GM18502 (cell line): ENCODE data around the gene ABCC4.

ENCODE experiments used
- ATAC-seq: cut with Tn5 transposase; IDR thresholded peaks from one replicate; pipeline ENCODE4 v1.9.1; 2021; ENCODE audit warnings: mild to moderate bottlenecking; ENCODE audit not compliant: unreplicated experiment, poor library complexity

The ABCC4 gene

DNA sequence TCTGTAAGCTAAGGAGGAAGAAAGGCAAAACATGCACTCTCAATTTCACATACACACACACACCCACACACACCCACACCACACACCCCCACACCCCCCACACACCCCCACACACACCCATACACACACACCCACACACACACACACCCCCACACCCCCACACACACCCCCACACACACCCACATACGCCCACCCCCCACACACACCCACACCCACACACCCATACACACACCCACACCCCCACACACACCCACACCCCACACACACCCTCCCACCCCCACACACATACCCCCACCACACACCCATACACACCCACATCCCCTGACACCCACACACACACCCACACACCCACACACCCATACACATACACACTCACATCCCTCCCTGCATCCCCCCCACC is 276.1 kb downstream of the ABCC4 start:
- no peak for ATAC-seq

DNA sequence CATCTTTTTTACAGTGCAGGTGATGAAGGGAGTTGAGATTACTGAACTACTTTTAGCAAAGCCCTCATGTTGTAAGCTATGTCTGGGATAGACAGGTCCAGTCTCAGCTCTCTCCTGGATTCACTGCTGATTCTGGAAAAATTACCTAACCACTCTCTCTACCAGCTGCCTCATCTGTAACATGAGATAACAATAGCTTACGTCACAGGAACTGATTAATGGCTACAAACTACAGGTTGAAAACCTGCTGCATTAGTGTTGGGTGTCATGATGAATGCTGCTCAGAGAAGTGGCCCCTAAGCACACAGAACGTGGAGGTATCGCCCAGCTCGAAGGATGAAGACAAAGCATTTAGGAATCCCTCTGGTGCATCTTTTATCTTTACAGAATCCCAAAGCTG is 277.8 kb downstream of the ABCC4 start:
- no peak for ATAC-seq

DNA sequence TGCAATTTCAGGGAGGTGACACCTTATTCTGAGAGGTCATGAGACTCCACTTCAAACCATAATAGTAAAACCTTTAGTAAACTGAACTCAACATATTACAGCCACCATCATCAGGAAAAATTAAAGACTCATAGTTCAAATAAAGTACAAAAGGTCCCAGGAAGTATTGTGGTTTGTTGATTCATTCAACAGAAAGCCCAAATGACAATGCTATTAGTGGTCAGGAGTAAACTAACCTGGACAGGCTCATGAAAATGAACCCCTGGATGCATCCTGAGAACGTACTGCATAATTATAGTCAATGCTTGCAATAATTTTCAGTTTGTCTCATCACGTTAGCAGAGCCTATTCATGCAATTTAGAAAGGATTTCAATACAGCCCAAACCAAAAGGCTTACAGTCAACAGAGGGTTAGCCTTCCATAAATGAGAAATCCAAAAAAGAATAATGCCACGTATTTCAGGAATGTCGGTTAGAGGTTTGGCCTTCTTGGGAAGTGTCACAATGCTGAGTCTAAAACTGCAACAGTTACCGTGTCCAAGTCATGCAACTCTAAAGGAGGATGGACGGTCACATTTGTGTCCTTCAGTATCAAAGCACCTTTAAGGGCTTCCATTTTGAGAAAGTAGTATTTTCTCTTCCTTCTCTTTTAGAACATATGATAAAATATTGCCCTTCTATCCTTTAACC is 280.8 kb downstream of the ABCC4 start:
- no peak for ATAC-seq

DNA sequence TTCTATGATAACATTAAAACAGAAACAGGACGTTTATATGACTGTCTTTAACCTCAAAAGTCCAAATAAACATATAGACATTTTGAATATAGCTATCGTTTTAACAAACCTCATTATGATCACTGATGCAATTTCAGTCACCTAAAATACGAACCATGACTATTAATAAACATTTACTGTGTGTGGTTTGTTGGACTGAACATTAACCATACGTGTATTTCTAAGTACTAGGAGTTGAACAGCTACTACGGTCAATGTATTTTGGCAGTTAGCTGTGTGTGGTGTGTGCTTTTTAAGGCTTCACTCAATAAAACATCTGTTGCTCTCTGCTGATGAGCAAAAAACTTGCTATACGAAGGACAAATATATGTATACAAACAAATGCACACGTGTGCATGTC is 281.4 kb downstream of the ABCC4 start:
- no peak for ATAC-seq

DNA sequence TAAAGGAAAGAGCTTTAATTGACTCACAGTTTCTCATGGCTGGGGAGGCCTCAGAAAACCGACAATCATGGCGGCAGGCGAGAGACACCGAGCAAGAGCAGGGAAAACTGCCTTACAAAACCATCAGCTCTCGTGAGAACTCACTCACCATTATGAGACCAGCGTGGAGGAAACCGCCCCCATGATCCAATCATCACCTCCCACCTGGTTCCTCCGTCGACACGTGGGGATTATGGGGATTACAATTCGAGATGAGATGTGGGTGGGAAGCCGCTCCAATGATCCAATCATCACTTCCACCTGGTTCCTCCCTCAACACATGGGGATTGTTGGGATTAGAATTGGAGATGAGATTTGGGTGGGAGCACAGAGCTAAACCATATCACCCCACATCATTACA is 293.9 kb downstream of the ABCC4 start:
- no peak for ATAC-seq

DNA sequence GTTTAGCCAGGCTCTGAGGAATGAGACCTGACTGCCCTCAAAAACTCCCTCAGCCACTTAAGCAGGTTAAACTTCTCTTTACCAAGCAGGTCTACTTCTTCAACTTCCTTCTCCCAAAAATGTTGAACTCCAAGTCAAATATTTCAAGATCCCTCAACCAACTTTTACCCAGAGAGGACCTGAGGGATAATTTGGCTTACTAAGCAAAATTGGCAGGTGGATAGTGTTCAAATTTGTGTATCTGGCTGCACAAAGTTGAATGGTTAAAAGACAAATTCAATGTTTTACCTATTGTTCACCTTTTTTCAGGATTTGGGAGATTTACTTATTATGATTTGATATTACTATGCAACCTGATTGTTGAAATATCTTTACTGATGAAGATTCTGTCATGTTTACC is 296.0 kb downstream of the ABCC4 start:
- no peak for ATAC-seq

DNA sequence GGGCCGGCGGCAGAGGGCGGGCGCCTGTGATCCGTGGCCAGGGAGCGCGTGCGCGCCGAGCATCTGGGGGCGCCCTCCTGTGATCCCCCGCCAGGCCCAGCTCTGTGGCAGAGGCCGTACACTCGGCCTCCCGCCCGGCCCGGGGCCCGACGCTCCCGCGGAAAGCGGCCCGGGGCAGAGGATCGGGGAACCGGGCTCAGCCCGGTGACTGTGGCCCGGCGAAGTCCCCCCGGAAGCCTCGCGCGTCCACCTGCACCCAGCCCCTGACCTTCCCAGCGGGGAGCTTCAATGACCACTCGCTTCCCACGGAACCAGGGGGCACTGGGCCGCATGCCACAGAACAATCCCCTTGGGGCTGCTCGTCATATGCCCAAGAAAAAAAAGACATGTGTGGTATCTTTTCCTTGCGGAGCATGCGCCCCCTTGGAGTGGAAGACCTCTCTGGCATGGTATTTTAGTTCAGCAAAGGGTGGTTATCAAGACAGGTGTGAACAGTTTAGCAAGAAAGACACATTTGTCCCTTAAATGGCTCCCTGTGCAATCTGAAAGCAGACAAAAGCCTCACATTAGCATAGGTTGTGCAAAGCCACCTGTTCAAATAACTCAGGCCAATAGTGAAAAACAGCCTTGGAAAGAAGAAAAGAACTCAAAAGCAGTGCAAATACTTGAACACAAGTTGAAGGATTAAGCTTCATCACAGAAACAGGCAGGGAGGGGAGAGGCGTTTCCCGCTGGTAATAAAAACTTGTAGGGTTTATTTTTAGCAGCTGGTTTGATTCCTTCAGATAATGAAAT is 298.0 kb downstream of the ABCC4 start:
- no peak for ATAC-seq

DNA sequence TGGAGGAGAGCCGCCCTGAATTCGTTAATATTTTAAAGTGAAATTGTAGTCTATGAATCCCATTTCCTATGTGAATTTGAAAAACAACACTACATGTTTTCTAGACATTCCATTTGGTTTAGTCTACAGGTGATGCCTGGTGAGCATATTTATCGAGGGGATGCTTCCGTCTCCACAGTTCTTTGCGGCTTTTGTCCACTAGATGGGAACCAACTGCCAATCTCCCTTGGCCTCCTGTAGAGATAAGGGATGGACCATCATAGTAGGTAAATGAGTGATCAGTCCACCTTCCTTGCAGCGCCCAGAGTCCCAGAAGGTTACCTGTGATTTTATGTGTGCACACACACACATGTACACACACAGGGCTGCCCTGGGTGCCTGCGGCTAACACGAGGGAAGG is 299.1 kb downstream of the ABCC4 start:
- ATAC-seq: no peak

DNA sequence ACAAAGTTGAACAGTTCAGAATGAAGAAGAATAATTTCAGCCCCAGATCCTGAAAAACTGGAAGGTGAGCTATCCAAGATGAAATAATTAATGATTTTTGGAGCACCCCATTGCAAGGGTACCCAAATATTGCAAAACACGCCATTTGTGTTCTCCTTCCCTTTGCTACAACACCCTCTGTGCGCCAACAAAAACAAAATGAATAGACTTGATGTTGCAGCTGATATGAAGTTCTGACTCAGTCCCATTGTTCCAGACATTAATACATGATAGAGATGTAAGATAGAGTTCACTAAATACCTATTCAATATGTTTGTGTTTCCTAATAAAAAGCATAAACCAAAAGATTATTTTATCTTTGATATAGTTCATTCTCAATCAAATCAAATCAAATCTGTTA is 301.4 kb downstream of the ABCC4 start:
- ATAC-seq: no peak

DNA sequence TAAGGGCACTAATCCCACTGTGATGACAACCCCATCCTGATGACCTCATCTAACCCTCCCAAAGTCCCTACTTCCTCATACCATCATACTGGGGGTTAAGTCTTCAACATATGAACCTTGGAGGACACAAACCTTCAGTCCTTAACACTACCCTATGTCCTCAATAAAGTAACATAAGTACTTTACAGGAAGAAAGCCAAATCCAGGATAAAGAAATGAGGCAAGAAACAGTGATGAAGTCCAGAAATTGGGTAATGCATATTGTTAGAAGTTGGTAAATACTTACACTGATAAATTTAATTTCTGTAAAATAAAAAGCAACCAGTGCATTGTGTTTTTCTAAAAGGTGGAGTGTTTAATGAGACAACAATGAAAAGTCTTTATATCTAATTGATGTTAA is 304.1 kb downstream of the ABCC4 start:
- ATAC-seq: no peak

DNA sequence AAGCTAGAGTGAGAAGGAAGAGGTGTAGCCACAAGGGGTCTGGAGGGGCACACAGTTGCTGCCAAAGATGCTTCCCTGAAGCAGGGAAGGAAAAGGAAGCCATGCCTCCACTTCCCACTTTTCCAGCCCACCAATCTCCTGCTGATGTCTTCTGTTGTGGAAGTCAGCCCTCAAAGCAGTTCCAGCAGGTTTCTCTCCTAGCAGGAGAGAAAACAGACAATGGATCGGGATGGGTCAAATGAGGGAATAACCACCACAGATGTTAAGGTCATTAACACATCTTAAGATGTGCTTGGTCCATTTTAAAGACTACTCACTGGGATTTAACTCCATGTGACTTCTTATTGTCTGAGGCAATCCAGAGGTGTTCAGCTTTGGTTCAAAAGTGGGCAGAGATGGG is 304.8 kb downstream of the ABCC4 start:
- ATAC-seq: no peak

DNA sequence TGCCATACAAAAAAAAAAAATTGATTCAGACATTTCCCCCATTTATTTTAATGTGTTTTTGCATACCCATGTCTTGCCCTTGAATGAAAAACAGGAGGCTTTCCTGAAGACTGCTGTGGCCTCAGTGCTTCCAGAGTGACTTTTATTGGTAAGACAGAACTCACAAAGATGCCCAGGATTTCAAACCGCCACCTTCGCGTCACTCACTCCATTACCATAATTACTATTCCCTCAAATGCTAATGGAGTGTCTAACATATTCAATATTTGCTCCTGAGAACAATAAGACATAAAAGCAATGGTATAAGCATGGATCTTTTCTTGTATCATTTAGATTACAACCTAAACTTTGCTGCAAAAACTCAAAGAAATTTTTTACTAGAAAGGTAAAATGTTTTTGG is 306.7 kb downstream of the ABCC4 start:
- no peak for ATAC-seq

DNA sequence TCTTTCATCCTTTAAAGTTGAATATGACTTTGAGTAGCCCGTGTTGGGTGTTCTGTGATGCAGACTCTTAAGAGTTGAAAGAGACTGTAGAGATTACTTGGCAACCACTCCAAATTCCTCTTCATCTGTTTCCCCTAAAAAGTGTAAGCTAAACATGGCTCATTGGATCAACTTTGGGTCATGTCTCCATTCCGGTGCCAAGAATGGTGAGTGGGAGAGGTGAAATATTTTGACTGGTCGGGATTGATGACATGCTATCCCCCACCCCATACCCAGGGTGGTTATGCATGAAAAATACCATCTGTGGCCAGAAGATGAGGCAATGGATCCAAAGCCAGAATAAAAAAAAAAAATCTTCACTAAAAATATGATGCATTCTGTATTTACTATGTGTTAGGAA is 307.6 kb downstream of the ABCC4 start:
- ATAC-seq: no peak

DNA sequence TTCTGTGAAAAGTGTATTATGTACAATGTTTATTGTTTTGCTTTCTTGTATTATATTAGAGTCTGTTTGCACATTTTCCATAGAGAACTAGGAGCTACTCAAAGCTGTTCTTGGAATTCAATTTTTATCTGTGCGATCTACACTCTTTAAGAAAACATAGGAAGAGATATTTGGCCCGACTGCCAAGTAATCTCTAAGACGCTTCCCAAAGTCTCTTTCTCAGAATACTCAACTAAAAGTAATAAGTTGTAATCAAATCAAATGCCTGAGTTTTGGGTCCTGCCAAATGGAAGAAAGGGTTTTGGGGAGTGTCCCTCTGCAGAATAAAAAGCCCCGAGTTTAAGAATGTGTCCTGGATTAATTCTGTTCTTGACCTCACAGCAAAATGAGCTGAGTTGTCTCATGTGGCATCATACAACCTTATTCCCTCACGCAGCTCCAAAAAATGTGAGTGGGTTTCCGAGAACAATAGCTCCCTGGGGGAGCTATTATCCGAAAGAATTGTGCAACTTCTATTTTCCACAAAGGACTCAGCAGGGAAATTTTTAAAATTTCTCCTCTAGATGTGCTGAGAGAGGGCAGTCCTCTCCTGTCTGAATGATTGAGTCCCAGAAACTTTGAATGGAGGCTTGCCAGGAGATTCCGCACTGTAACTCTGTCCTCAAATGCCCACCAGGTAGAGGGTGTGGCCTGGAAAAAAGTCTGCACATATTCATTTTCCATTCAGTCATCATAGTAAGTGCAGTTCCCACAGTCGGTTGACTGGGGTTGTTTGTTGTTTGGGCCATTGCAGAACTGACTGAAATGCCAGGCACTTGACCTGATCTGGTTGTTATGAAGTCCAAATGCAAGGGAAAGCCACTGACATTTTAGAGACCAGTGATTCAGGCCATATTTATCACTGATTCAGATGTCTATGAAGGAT is 309.0 kb downstream of the ABCC4 start:
- ATAC-seq: no peak

DNA sequence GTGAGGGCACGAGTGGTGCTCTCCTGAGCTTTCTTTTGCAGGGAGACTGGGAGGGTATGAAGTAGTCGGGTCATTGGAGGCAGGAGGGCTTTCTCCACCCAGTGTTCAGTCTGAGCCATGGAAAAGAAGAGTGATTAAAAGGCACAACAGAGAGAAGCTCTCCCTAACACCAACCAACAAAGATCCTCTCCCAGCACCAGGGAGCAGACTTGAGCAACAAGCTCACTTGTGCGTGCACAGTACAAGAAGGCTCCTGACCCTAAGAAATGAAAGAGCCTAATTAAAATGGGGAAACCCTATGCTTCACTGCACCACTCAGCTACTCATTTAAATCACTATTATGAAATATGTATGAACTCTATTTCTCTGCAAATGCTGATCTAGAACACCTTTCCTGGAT is 312.6 kb downstream of the ABCC4 start:
- ATAC-seq: no peak

DNA sequence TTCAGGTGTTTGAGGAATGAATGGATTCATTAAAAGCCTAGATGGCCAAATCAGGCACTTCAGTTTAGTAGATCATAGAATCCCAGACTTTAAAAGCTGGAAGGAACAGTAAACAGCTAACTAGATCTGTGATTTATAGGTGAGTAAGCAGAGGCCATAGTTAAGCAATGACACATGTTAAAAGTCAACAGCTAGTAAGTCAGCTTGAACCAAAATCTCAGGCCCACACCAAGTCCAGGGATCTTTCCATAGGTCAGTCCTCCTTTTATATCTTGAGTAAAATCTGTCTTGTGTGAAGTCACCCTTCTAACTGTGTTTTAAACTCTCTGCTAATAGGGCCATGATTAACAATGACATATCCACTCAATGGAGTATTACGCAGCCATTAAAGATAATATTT is 313.4 kb downstream of the ABCC4 start:
- no peak for ATAC-seq

DNA sequence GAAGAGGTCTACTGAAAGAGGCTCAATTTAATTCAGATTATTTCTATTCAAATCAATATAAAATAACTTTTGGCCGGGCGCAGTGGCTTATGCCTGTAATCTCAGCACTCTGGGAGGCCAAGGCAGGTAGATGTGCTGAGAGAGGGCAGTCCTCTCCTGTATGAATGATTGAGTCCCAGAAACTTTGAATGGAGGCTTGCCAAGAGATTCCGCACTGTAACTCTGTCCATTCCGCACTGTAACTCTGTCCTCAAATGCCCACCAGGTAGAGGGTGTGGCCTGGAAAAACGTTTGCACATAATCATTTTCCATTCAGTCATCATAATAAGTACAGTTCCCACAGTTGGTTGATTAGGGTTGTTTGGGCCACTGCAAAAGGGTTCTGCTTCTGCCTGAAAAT is 314.2 kb downstream of the ABCC4 start:
- ATAC-seq: no peak

DNA sequence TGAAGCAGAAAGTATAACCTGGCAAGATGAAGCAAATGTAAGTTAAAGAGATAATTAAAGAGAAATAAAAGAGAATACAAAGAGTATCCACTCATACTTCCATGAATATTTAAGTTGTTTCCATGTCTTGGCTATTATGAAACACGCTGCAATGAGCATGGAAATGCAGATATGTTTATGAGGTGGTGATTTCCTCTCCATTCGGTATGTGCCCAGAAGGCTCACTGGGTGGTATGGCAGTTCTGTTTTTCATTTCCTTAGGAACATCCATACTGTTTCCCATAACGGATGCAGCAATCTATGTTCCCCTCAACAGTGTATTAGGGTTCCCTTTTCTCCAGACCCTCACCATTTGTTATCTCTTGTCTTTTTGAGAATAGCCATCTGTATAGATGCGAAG is 316.3 kb downstream of the ABCC4 start:
- no peak for ATAC-seq

DNA sequence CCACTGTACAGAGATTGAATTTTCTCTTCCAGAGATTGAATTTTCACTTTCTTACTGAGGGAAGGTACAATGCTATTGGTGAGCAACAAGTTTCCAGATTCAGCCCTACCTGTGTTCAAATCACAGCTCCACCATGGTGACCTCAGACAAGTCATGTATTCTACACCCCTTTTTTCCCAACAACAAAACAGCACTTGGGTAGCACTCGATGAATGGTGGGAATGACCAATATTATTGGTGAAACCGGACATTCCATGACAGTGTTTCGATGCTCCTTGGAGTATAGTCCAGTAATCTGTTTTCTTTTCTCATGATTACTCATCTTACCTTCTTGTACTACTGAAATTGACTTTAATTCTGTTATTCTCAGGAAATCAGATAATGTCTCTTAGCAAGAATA is 322.7 kb downstream of the ABCC4 start:
- ATAC-seq: no peak

DNA sequence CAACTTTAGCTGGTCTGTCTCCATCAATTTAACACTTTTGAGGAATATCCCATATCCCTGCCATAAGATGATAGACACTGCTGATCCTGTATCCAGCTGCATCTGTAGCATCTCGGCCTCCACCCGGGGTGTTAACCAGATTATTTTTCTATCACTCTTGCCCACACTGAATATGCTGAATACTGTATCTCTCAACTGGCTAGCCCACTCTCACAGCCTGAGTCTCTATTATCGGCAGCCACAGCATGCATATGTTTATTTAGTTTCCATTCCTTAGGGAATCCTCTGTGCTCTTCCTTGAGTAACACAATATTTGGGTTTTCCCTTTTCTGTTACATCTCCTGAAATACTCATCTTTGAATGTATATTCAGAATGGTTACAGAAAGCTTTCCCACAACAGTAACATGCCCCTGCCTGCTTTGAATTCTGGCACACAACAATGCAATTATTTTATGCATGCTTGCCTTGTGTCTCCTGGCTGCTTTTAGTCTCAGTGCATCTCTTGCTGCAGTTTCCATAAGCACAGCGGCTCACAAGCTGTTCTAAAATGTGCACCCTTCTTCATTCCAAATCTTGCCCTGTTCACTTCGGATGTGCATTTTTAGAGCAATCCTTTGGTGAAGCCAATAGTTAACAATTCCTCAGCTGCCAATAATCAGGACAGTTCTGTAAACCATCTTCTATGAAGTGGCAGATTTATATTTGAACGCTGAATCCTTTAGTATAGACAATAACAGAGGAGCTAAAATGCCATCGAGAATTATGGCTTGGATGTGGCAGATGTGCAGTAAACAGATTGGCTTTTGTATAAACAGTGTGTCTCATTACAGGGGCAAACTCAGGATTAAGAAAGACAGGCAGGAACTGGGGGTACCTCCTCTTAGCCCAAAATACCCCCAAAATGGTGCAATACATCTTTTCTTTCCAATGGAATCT is 327.0 kb downstream of the ABCC4 start:
- ATAC-seq: no peak
